HFFc6 (cell line): Measurements from ENCODE around the gene SRSF10. TPM values are rescaled to one million over a fixed set of nuclear protein-coding genes. Genes with fewer than 3 reads are reported as not detected.

Experiments used
- DNase-seq: peaks from one replicate; pipeline ENCODE4 v3.0.0-alpha.2; 2018
- H3K27ac Mint-ChIP-seq: 2 replicates; pipeline ENCODE4 v1.8.0; 2020; ENCODE audit warnings: mild to moderate bottlenecking, mixed read lengths
- H3K27me3 Mint-ChIP-seq: 2 replicates; pipeline ENCODE4 v1.8.0; 2021; ENCODE audit warnings: mild to moderate bottlenecking, moderate library complexity, mixed read lengths; ENCODE audit not compliant: insufficient read depth
- H3K36me3 Mint-ChIP-seq: 2 replicates; pipeline ENCODE4 v1.8.0; 2021; ENCODE audit warnings: low read depth, mixed read lengths
- H3K4me1 Mint-ChIP-seq: 2 replicates; pipeline ENCODE4 v1.8.0; 2020; ENCODE audit warnings: low read depth, mixed read lengths
- H3K4me3 Mint-ChIP-seq: 2 replicates; pipeline ENCODE4 v1.8.0; 2020; ENCODE audit warnings: mild to moderate bottlenecking, moderate library complexity, mixed read lengths
- H3K9me3 Mint-ChIP-seq: 2 replicates; pipeline ENCODE4 v1.8.0; 2020; ENCODE audit warnings: mild to moderate bottlenecking, mixed read lengths
- CTCF ChIP-seq: fragments of 200-600 bp; sonication (generic); IDR thresholded peaks from 2 replicates; pipeline ENCODE4 v1.5.0; 2021; ENCODE audit warnings: antibody characterized with exemption, mild to moderate bottlenecking
- total RNA-seq, 6 experiments: library from RNA; stranded (reverse); fragmentation: NEBNext Ultra II Directional; extraction: Animal tissue kit (Norgen Biotek cat#: 25700); gene quantifications; 2 replicates in 1 of 6; 3 replicates in 5 of 6; pipeline ENCODE4 v1.2.3, GENCODE V29; 2021

The SRSF10 gene
- total RNA-seq, 6 experiments from 2014 or later: 84.5 to 100 (median 94.8) TPM

GRCh38 chr1:23979387-23979880 lies 693 bp downstream of the SRSF10 start:
- peak overlapping the region; percentile 95 for H3K27ac Mint-ChIP-seq
- DNase-seq: no peak
- H3K4me1 Mint-ChIP-seq: peaks cover 60% of the 10 kb centered on the region
- H3K9me3 Mint-ChIP-seq: no peaks in the 10 kb centered on the region
- H3K4me3 Mint-ChIP-seq: peak overlapping the region; percentile 94
- no peak for TF ChIP-seq CTCF
- peaks cover 34% of the 10 kb centered on the region for H3K36me3 Mint-ChIP-seq
- H3K27me3 Mint-ChIP-seq: no peaks in the 10 kb centered on the region; the same call in 1 of the 2 replicates

GRCh38 chr1:23978805-23979204 lies 1.3 kb downstream of the SRSF10 start:
- no peaks in the 10 kb centered on the region; the same call in 1 of the 2 replicates for H3K27me3 Mint-ChIP-seq
- H3K27ac Mint-ChIP-seq: peak overlapping the region; percentile 95
- peaks cover 59% of the 10 kb centered on the region for H3K4me1 Mint-ChIP-seq
- TF ChIP-seq CTCF: no peak
- peaks cover 38% of the 10 kb centered on the region for H3K36me3 Mint-ChIP-seq
- H3K4me3 Mint-ChIP-seq: peak overlapping the region; percentile 94
- DNase-seq: no peak
- H3K9me3 Mint-ChIP-seq: no peaks in the 10 kb centered on the region

GRCh38 chr1:23977854-23978191 lies 2.3 kb downstream of the SRSF10 start:
- peak overlapping the region; percentile 7; the same call in 1 of the 2 replicates for H3K27ac Mint-ChIP-seq
- peaks cover 38% of the 10 kb centered on the region for H3K36me3 Mint-ChIP-seq
- no peak for DNase-seq
- no peak for TF ChIP-seq CTCF
- H3K9me3 Mint-ChIP-seq: no peaks in the 10 kb centered on the region
- peaks cover 58% of the 10 kb centered on the region for H3K4me1 Mint-ChIP-seq
- H3K27me3 Mint-ChIP-seq: no peaks in the 10 kb centered on the region; the same call in 1 of the 2 replicates
- H3K4me3 Mint-ChIP-seq: peak overlapping the region; percentile 94

- Mint-ChIP-seq H3K4me3 (peak overlapping the region; percentile 94), H3K27ac (no peak overlapping the region), H3K36me3 (peaks cover 38% of the 10 kb centered on the region), H3K9me3 (no peaks in the 10 kb centered on the region), H3K27me3 (no peaks in the 10 kb centered on the region; the same call in 1 of the 2 replicates), H3K4me1 (peaks cover 58% of the 10 kb centered on the region)
- DNase-seq: no peak
- TF ChIP-seq CTCF: no peak
Observed at GRCh38 chr1:23977187-23977853, 2.8 kb downstream of the SRSF10 start.

- TF ChIP-seq CTCF: no peak
- H3K4me3 Mint-ChIP-seq: no peak overlapping the region
- H3K27me3 Mint-ChIP-seq: no peaks in the 10 kb centered on the region; the same call in 1 of the 2 replicates
- no peaks in the 10 kb centered on the region for H3K9me3 Mint-ChIP-seq
- no peak overlapping the region for H3K27ac Mint-ChIP-seq
- H3K36me3 Mint-ChIP-seq: peaks cover 28% of the 10 kb centered on the region
- DNase-seq: no peak
- peaks cover 29% of the 10 kb centered on the region for H3K4me1 Mint-ChIP-seq
Observed at GRCh38 chr1:23967871-23968270, 12.3 kb downstream of the SRSF10 start.
